H7 (cell line): ENCODE measurements around the gene CSTB. TPM values are rescaled to one million over a fixed set of nuclear protein-coding genes. Genes with fewer than 3 reads are reported as not detected.

Source experiments
- DNase-seq: peaks from one replicate; pipeline ENCODE4 v3.0.0; 2012
- H3K27me3 ChIP-seq: 2 replicates; pipeline ENCODE4 v1.6.0; 2011; ENCODE audit warnings: mild to moderate bottlenecking, low read length; ENCODE audit not compliant: control insufficient read depth, insufficient read depth
- H3K36me3 ChIP-seq: replicated peaks from 2 replicates; pipeline ENCODE4 v1.5.1; 2011; ENCODE audit warnings: low read length; ENCODE audit not compliant: control insufficient read depth, insufficient read depth
- H3K4me3 ChIP-seq: 2 replicates; pipeline ENCODE4 v1.5.1; 2011; ENCODE audit warnings: low read depth, mild to moderate bottlenecking, control low read depth, low read length, moderate library complexity; ENCODE audit not compliant: insufficient read depth
- total RNA-seq: library from RNA; depleted of rRNA; stranded (reverse); fragments of >200 nt; shearing (Covaris generic); gene quantifications from 2 replicates; pipeline ENCODE4 v1.2.3, GENCODE V29; 2014; rRNA removed

Gene CSTB
- total RNA-seq, 1 experiment from 2014 or later = 29.6 TPM

GRCh38 chr21:43733060-43733459 lies 43.0 kb downstream of the CSTB start:
- no peaks in the 10 kb centered on the region for H3K27me3 ChIP-seq
- DNase-seq = no peak
- no peaks in the 10 kb centered on the region; the same call in 1 of the 2 replicates for H3K36me3 ChIP-seq
- no peak overlapping the region for H3K4me3 ChIP-seq

GRCh38 chr21:43731891-43732711 lies 44.0 kb downstream of the CSTB start:
- no peaks in the 10 kb centered on the region for H3K36me3 ChIP-seq
- DNase-seq = no peak
- no peaks in the 10 kb centered on the region for H3K27me3 ChIP-seq
- H3K4me3 ChIP-seq = no peak overlapping the region

- Histone ChIP-seq H3K36me3 (no peaks in the 10 kb centered on the region), H3K4me3 (no peak overlapping the region), H3K27me3 (no peaks in the 10 kb centered on the region)
- no peak for DNase-seq
These were observed 44.6 kb downstream of the CSTB start for GRCh38 chr21:43731476-43731875.

DNA sequence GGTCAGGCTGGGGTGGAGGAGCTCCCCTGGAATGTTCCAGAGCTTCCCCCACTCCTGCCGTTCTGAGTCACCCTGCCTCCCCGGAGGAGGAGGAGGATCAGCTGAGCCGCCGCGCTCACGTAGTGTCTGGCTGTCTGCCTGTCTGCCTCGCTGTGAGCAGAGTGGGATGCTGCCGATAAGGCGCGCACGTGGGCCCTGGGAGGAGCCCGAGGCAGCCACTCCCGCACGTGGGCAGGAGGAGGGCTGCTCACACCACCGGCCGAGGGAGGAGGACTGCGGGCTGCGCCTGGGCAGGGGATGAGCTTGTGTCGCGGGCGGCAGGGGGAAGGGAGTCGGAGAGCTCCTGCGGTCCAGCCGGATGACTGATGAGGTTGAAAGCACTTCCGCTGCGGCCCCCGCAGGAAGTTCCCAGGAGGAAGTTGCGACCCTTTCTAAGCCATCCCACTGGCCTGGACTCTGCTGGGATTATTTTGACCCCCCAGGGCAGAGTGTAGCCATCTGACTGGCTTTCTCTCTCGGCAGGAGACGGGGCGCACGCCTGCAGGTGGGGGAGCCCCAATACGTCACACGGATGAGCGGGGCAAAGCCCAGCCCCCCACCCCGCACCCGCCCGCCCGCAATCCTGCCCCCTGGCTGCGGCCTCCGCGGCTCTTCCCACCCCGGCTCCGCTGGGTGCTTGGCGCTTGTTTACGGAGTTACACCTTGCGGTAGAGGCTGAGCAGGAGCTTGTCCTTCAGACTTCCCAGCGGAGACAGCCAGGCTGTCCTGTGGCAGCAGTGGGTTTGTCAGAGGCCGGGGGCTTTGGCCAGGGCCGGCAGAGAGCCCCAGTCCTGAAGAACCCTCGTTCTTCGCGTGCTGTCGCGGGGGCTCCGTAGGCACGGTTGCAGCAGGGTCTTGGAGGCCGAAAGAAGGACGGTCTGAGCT lies 47.4 kb downstream of the CSTB start:
- H3K4me3 ChIP-seq = peak overlapping the region; percentile 66
- no peaks in the 10 kb centered on the region; the same call in 1 of the 2 replicates for H3K36me3 ChIP-seq
- peak; percentile 96 for DNase-seq
- H3K27me3 ChIP-seq = no peaks in the 10 kb centered on the region

GRCh38 chr21:43728154-43728466 lies 48.0 kb downstream of the CSTB start:
- peak overlapping the region; percentile 66 for H3K4me3 ChIP-seq
- peaks cover 2% of the 10 kb centered on the region for H3K36me3 ChIP-seq
- no peak for DNase-seq
- H3K27me3 ChIP-seq = no peaks in the 10 kb centered on the region

DNA sequence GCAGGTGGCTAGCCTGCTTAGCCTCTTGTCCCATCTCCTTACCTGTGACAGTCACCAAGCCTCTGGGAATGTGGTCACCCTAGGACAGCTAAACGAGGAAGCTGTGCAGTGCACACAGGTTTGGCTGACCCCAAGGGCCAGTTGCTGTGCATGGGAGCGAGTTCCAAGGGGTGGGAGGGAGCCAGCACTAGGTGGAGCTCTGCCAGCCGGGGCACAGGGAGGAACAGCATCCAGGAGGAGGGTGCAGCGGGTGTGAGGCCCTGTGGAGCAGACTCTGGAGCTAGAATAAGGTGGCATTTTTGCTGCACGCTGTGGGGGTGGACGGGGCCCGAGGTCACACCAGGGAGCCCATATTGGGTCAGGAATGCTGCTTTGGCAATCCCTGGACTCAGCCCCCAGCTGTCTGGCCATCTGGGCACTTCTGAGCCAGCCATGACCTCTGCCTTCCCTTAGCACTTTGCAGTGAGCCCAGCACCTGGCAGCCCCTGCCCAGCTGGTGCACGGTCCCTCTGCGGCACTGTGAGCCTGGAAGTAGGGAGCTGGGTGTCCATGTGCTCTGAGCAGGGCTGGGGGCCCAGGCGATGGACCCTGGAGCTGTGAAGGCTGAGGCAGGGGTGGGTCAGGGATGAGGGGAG lies 48.5 kb downstream of the CSTB start:
- no peaks in the 10 kb centered on the region for H3K27me3 ChIP-seq
- no peak overlapping the region for H3K4me3 ChIP-seq
- DNase-seq = peak; percentile 78
- H3K36me3 ChIP-seq = peaks cover 2% of the 10 kb centered on the region

DNA sequence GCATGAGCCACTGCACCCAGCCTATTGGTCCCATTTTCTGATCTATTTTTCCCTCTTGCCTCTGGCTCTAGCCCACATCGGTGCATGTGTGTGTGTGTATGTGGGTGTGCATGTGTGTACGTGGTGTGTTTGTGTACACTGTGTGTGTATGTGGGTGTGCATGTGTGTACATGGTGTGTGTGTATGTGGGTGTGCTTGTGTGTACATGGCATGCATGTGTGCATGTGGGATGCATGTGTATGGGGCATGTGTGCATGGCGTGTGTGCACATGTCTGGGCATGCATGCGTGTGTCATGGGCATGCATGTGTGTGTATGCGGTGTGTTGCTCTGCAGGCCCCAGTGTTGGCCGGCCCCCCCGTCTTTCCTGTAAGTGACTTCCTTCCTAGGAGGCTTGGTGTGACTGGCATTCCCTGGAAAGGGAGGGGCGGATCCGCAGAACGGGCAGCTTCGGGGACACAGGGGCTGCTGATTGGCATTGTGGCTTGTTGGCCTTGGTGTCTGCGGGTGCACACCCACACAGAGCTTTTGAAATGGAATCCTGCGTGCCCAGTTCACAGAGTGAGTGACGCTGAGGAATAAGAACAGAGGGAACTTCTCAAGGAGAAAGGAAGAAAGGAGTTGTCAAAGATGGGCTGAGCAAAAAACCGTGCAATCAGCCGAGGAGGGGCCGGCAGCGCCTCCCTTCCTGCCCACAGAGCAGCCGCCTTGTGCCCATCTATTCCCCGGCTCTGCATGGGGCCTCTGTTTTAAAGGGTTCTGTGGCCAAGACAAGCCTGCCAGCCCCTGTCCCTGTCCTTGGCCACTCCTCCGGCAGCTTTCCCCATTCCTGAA lies 49.2 kb downstream of the CSTB start:
- no peak overlapping the region for H3K4me3 ChIP-seq
- no peaks in the 10 kb centered on the region for H3K27me3 ChIP-seq
- no peak for DNase-seq
- peaks cover 2% of the 10 kb centered on the region for H3K36me3 ChIP-seq

Other genes with a start within 250 kb of the CSTB start
- gene HSF2BP, start 116.8 kb downstream of the CSTB start, total RNA-seq = 0.52 and 0.85 TPM in 2 replicates
- 63.9 and 70.1 TPM in 2 replicates for gene RRP1B, start 116.7 kb downstream of the CSTB start, total RNA-seq
- gene PDXK, start 57.2 kb downstream of the CSTB start, total RNA-seq = 64.3 and 68.7 TPM in 2 replicates
- gene RRP1, start 13.3 kb upstream of the CSTB start, total RNA-seq = 43.5 and 45.7 TPM in 2 replicates
- 9.2 and 11.4 TPM in 2 replicates for gene AGPAT3, start 88.9 kb upstream of the CSTB start, total RNA-seq
- 24.8 and 34.5 TPM in 2 replicates for gene TRAPPC10, start 236.0 kb upstream of the CSTB start, total RNA-seq